GM23338 (cell line): ENCODE measurements around the gene LRRC63. TPM values are rescaled to one million over a fixed set of nuclear protein-coding genes. Genes with fewer than 3 reads are reported as not detected.

Experiments used
- ATAC-seq: fragments of 200-7000 bp; cut with Tn5 transposase; 3 replicates; pipeline ENCODE4 v1.9.1; 2020
- DNase-seq: peaks from one replicate; pipeline ENCODE4 v3.0.0-alpha.2; 2015; ENCODE audit warnings: low spot score
- H2AFZ ChIP-seq: fragments of 200-600 bp; sonication (generic); 2 replicates; pipeline ENCODE4 v1.8.0; 2016; ENCODE audit warnings: antibody characterized with exemption, mild to moderate bottlenecking, moderate library complexity
- H3F3A ChIP-seq: fragments of 200-600 bp; sonication (generic); replicated peaks from 2 replicates; pipeline ENCODE4 v1.8.0; 2017; ENCODE audit warnings: antibody characterized with exemption, mixed run types, low read depth
- H3K27ac ChIP-seq: fragments of 200-600 bp; sonication (generic); 2 replicates; pipeline ENCODE4 v1.6.1; 2016; ENCODE audit warnings: low read depth
- H3K27me3 ChIP-seq: fragments of 200-600 bp; sonication (generic); 2 replicates; pipeline ENCODE4 v1.8.0; 2016; ENCODE audit warnings: mild to moderate bottlenecking, mixed run types, moderate library complexity; ENCODE audit not compliant: insufficient read depth
- H3K36me3 ChIP-seq: fragments of 200-600 bp; sonication (generic); 2 replicates; pipeline ENCODE4 v1.8.0; 2016; ENCODE audit warnings: mild to moderate bottlenecking; ENCODE audit not compliant: insufficient read depth
- H3K4me1 ChIP-seq: fragments of 200-600 bp; sonication (generic); 2 replicates; pipeline ENCODE4 v1.8.0; 2016; ENCODE audit warnings: mild to moderate bottlenecking, moderate library complexity; ENCODE audit not compliant: insufficient read depth
- H3K4me2 ChIP-seq: fragments of 200-600 bp; sonication (generic); 2 replicates; pipeline ENCODE4 v1.7.1; 2017; ENCODE audit warnings: mixed run types
- H3K4me3 ChIP-seq: fragments of 200-600 bp; sonication (generic); 2 replicates; pipeline ENCODE4 v1.6.1; 2016; ENCODE audit warnings: mixed run types
- H3K79me2 ChIP-seq: fragments of 200-600 bp; sonication (generic); replicated peaks from 2 replicates; pipeline ENCODE4 v1.8.0; 2017; ENCODE audit warnings: mild to moderate bottlenecking; ENCODE audit not compliant: insufficient read depth
- H3K9me2 ChIP-seq: fragments of 200-600 bp; sonication (generic); 2 replicates; pipeline ENCODE4 v1.8.0; 2017; ENCODE audit not compliant: insufficient read depth
- H4K20me1 ChIP-seq: fragments of 200-600 bp; sonication (generic); replicated peaks from 2 replicates; pipeline ENCODE4 v1.8.0; 2017; ENCODE audit warnings: mild to moderate bottlenecking; ENCODE audit not compliant: insufficient read depth
- H3K27ac Mint-ChIP-seq: 2 replicates; pipeline ENCODE4 v1.8.0; 2020; ENCODE audit warnings: inconsistent platforms, mild to moderate bottlenecking, moderate library complexity, mixed read lengths
- H3K27me3 Mint-ChIP-seq: 3 replicates; pipeline ENCODE4 v1.8.0; 2022; ENCODE audit warnings: low read depth, mild to moderate bottlenecking, moderate library complexity, mixed read lengths, inconsistent platforms; ENCODE audit not compliant: insufficient read depth, poor library complexity
- H3K36me3 Mint-ChIP-seq: 3 replicates; pipeline ENCODE4 v1.8.0; 2021; ENCODE audit warnings: low read depth, mild to moderate bottlenecking, inconsistent platforms, moderate library complexity, mixed read lengths
- H3K4me1 Mint-ChIP-seq: 3 replicates; pipeline ENCODE4 v1.8.0; 2020; ENCODE audit warnings: mild to moderate bottlenecking, inconsistent platforms, mixed read lengths
- H3K4me3 Mint-ChIP-seq: 3 replicates; pipeline ENCODE4 v1.8.0; 2021; ENCODE audit warnings: moderate library complexity, mild to moderate bottlenecking, inconsistent platforms, mixed read lengths
- H3K9me3 Mint-ChIP-seq: 3 replicates; pipeline ENCODE4 v1.8.0; 2020; ENCODE audit warnings: moderate library complexity, mild to moderate bottlenecking, inconsistent platforms, mixed read lengths
- CREB1 ChIP-seq: fragments of 250-450 bp; sonication (Bioruptor Pico); IDR thresholded peaks from 2 replicates; pipeline ENCODE4 v1.5.0; 2020; ENCODE audit warnings: low read depth, mild to moderate bottlenecking, moderate library complexity
- ETS1 ChIP-seq: IDR thresholded peaks from 2 replicates; pipeline ENCODE4 v1.6.1; 2016; ENCODE audit warnings: antibody characterized with exemption
- EZH2 ChIP-seq: fragments of 200-600 bp; sonication (generic); IDR thresholded peaks from one replicate; pipeline ENCODE4 v1.8.0; 2017; ENCODE audit warnings: antibody characterized with exemption, mild to moderate bottlenecking, low read depth; ENCODE audit not compliant: unreplicated experiment
- JUNB ChIP-seq: IDR thresholded peaks from one replicate; pipeline ENCODE4 v1.6.1; 2016; ENCODE audit warnings: antibody characterized with exemption; ENCODE audit not compliant: unreplicated experiment
- NANOG ChIP-seq: IDR thresholded peaks from 2 replicates; pipeline ENCODE4 v1.6.1; 2016; ENCODE audit warnings: antibody characterized with exemption, borderline replicate concordance
- REST ChIP-seq: IDR thresholded peaks from one replicate; pipeline ENCODE4 v1.6.1; 2018; ENCODE audit warnings: antibody characterized with exemption; ENCODE audit not compliant: unreplicated experiment
- STAT1 ChIP-seq: IDR thresholded peaks from one replicate; pipeline ENCODE4 v1.6.1; 2016; ENCODE audit warnings: antibody characterized with exemption; ENCODE audit not compliant: unreplicated experiment
- ZNF331 ChIP-seq: fragments of 250-450 bp; sonication (Bioruptor Pico); IDR thresholded peaks from 2 replicates; pipeline ENCODE4 v1.5.0; 2020; ENCODE audit warnings: low read depth, mild to moderate bottlenecking, moderate library complexity
- polyA plus RNA-seq: library from polyadenylated mRNA; unstranded; fragments of >200 nt; fragmentation: Nextera tagmentation; extraction: Ambion mirVana; gene quantifications from 2 replicates; pipeline ENCODE4 v1.2.1, GENCODE V29; 2016
- total RNA-seq: library from RNA; depleted of rRNA; stranded (reverse); fragments of >200 nt; shearing (Covaris generic); gene quantifications from 2 replicates; pipeline ENCODE4 v1.2.3, GENCODE V29; 2014
- TF ChIP-seq, protein P1 (sequence below), 2 experiments: fragments of 200-600 bp in 1 of 2; sonication (generic) in 1 of 2; conservative IDR thresholded peaks; 2 replicates each; pipeline versions ENCODE4 v1.5.1 to v1.6.1; 2016 to 2017; ENCODE audit warnings: antibody characterized with exemption in 2 of 2, low read depth in 2 of 2, mild to moderate bottlenecking in 2 of 2, moderate library complexity in 1 of 2
- TF ChIP-seq, protein P2 (sequence below): fragments of 250-450 bp; sonication (Bioruptor Pico); IDR thresholded peaks from 2 replicates; pipeline ENCODE4 v1.5.0; 2020; ENCODE audit warnings: mild to moderate bottlenecking, moderate library complexity

The LRRC63 gene
- total and polyA plus RNA-seq, 2 experiments from 2014 or later: not detected

DNA sequence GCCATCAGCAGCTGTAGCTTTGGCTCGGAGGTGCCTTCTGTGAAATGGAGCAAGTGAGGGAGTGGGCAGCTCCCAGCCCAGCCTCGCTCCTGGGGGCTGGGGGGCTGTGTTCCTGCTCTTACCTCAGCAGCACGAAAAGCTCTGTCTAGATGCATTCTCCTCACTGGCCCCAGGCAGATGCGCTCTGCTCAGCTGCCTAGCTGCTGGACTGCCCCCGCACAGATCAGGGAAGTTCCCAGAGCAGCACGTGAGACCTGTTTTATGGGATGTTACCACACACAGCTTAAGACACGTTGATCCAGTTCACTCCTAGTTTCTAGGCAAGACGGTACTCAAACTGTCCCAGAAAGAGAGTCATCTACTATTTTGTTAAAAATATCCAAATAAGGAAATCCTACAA, 43.4 kb upstream of the LRRC63 start (continued):
- TF ChIP-seq, protein P1, sequence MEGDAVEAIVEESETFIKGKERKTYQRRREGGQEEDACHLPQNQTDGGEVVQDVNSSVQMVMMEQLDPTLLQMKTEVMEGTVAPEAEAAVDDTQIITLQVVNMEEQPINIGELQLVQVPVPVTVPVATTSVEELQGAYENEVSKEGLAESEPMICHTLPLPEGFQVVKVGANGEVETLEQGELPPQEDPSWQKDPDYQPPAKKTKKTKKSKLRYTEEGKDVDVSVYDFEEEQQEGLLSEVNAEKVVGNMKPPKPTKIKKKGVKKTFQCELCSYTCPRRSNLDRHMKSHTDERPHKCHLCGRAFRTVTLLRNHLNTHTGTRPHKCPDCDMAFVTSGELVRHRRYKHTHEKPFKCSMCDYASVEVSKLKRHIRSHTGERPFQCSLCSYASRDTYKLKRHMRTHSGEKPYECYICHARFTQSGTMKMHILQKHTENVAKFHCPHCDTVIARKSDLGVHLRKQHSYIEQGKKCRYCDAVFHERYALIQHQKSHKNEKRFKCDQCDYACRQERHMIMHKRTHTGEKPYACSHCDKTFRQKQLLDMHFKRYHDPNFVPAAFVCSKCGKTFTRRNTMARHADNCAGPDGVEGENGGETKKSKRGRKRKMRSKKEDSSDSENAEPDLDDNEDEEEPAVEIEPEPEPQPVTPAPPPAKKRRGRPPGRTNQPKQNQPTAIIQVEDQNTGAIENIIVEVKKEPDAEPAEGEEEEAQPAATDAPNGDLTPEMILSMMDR (conservative IDR thresholded peaks at IDR 0.05; ENCODE audit: low read depth in 2 of 2): no peak

DNA sequence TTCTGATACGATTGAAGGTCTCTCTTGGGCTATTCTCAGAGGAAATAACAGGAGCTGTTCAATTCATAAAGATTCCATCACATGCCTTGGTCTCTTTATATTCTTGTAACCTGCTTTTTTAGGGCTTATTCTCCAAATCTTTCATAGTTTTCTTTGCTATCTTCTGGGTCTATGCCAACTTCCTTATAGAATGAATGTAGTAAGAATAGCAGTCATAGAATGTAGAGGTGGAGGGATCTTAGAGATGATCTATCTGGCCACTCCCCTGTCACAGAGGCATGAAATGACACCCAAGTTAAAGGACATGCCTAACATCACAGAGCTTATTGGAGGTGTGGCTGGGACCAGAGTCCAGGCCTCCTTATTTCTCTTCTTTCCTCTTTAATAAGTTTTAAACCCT, 42.9 kb upstream of the LRRC63 start:
- DNase-seq (no peak), ATAC-seq (no peak)
- Histone ChIP-seq H3K4me3 (no peak overlapping the region), H3K4me2 (no peak overlapping the region), H3K36me3 (no peaks in the 10 kb centered on the region), H3K79me2 (no peaks in the 10 kb centered on the region), H3K27ac (no peak overlapping the region), H3F3A (no peaks in the 10 kb centered on the region), H4K20me1 (no peaks in the 10 kb centered on the region), H3K9me2 (no peaks in the 10 kb centered on the region), H3K27me3 (no peaks in the 10 kb centered on the region), H2AFZ (no peak overlapping the region), H3K4me1 (peaks cover 10% of the 10 kb centered on the region)
- Mint-ChIP-seq H3K4me1 (peaks cover 20% of the 10 kb centered on the region), H3K27me3 (peaks cover 4% of the 10 kb centered on the region), H3K9me3 (0 out of 3 replicates have a peak, but pooled peaks cover 3% of the 10 kb centered on the region), H3K36me3 (no peaks in the 10 kb centered on the region), H3K27ac (no peak overlapping the region), H3K4me3 (no peak overlapping the region)
- no peak for TF ChIP-seq ETS1
- TF ChIP-seq, protein P1 (conservative IDR thresholded peaks at IDR 0.05; ENCODE audit: low read depth in 2 of 2): no peak
- TF ChIP-seq, protein P2, sequence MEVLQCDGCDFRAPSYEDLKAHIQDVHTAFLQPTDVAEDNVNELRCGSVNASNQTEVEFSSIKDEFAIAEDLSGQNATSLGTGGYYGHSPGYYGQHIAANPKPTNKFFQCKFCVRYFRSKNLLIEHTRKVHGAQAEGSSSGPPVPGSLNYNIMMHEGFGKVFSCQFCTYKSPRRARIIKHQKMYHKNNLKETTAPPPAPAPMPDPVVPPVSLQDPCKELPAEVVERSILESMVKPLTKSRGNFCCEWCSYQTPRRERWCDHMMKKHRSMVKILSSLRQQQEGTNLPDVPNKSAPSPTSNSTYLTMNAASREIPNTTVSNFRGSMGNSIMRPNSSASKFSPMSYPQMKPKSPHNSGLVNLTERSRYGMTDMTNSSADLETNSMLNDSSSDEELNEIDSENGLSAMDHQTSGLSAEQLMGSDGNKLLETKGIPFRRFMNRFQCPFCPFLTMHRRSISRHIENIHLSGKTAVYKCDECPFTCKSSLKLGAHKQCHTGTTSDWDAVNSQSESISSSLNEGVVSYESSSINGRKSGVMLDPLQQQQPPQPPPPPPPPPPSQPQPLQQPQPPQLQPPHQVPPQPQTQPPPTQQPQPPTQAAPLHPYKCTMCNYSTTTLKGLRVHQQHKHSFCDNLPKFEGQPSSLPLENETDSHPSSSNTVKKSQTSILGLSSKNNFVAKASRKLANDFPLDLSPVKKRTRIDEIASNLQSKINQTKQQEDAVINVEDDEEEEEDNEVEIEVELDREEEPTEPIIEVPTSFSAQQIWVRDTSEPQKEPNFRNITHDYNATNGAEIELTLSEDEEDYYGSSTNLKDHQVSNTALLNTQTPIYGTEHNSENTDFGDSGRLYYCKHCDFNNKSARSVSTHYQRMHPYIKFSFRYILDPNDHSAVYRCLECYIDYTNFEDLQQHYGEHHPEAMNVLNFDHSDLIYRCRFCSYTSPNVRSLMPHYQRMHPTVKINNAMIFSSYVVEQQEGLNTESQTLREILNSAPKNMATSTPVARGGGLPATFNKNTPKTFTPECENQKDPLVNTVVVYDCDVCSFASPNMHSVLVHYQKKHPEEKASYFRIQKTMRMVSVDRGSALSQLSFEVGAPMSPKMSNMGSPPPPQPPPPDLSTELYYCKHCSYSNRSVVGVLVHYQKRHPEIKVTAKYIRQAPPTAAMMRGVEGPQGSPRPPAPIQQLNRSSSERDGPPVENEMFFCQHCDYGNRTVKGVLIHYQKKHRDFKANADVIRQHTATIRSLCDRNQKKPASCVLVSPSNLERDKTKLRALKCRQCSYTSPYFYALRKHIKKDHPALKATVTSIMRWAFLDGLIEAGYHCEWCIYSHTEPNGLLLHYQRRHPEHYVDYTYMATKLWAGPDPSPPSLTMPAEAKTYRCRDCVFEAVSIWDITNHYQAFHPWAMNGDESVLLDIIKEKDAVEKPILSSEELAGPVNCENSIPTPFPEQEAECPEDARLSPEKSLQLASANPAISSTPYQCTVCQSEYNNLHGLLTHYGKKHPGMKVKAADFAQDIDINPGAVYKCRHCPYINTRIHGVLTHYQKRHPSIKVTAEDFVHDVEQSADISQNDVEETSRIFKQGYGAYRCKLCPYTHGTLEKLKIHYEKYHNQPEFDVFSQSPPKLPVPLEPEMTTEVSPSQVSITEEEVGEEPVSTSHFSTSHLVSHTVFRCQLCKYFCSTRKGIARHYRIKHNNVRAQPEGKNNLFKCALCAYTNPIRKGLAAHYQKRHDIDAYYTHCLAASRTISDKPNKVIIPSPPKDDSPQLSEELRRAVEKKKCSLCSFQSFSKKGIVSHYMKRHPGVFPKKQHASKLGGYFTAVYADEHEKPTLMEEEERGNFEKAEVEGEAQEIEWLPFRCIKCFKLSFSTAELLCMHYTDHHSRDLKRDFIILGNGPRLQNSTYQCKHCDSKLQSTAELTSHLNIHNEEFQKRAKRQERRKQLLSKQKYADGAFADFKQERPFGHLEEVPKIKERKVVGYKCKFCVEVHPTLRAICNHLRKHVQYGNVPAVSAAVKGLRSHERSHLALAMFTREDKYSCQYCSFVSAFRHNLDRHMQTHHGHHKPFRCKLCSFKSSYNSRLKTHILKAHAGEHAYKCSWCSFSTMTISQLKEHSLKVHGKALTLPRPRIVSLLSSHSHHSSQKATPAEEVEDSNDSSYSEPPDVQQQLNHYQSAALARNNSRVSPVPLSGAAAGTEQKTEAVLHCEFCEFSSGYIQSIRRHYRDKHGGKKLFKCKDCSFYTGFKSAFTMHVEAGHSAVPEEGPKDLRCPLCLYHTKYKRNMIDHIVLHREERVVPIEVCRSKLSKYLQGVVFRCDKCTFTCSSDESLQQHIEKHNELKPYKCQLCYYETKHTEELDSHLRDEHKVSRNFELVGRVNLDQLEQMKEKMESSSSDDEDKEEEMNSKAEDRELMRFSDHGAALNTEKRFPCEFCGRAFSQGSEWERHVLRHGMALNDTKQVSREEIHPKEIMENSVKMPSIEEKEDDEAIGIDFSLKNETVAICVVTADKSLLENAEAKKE: no peak
- no peak for TF ChIP-seq CREB1
- TF ChIP-seq REST: no peak
- no peak for TF ChIP-seq NANOG
- no peak for TF ChIP-seq STAT1
- no peak for TF ChIP-seq EZH2
- no peak for TF ChIP-seq ZNF331 (CRISPR knock-in tag)
- no peak for TF ChIP-seq JUNB
